ENCODE results near the gene MLYCD.
"Not testable (repeated sequence)": the region's sequence is repeated elsewhere in the genome, so short reads cannot be mapped to it uniquely, and the experiment has no call there.

The MLYCD gene

DNA sequence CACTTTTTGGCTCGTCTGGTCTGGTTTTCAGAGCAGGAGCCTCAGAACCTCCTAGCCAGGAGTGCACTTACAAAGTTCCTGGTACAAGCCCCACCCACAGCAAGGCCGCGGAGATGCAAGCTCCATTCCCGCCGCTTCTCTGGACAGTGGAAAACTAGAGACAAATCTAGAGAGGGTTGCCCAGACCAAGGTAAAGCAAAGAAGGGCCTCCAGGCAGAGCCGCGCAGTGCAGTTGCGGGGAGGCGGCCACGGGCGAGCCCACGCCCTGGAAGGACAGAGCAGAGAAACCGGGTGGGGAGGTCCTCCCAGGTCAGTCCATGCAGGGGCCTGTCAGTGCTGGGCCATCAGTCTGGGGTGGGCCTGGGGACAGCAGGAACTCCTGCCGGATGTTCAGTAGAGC is 43.2 kb downstream of the MLYCD start:
- DNase-seq: no peak

DNA sequence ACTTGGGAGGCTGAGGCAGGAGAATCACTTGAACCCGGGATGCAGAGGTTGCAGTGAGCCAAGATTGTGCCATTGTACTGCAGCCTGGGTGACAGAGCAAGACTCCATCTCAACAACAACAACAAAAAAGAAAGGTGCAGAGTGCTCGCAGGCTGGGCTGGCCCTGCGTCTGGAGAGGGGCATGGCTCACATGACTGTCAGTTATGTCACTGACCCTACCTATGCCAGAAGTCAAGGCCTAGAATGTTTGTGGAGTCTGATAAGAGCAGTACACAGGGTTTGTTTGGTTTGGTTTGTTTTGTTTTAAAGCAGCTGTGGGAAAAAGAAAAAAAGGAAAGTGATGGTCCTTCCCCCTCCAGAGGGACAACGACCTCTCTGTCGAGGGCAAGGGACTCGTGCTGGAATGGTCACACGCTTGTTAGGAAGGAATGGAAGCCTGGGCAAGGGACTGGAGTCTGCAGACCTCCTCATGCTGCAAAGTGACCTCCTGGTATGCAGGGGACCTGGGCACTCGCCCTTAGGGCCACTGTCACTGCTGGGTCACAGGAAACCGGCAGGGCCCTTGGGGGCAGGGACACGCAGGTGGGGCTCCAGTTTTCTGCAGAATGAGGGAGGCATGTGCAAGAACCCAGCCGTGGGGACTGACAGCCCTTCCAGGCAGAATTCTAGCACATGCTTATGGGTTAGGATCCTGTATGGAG is 44.0 kb downstream of the MLYCD start:
- no peak for DNase-seq

GRCh38 chr16:83943516-83944050 is 44.7 kb downstream of the MLYCD start:
- DNase-seq: no peak

GRCh38 chr16:83945587-83945986 is 46.7 kb downstream of the MLYCD start:
- no peak for DNase-seq

GRCh38 chr16:83946154-83946780 is 47.4 kb downstream of the MLYCD start:
- no peak for DNase-seq

- DNase-seq: no peak
Measured at GRCh38 chr16:83946781-83947566, 48.1 kb downstream of the MLYCD start.

GRCh38 chr16:83947642-83948234 is 48.8 kb downstream of the MLYCD start:
- DNase-seq: no peak

DNA sequence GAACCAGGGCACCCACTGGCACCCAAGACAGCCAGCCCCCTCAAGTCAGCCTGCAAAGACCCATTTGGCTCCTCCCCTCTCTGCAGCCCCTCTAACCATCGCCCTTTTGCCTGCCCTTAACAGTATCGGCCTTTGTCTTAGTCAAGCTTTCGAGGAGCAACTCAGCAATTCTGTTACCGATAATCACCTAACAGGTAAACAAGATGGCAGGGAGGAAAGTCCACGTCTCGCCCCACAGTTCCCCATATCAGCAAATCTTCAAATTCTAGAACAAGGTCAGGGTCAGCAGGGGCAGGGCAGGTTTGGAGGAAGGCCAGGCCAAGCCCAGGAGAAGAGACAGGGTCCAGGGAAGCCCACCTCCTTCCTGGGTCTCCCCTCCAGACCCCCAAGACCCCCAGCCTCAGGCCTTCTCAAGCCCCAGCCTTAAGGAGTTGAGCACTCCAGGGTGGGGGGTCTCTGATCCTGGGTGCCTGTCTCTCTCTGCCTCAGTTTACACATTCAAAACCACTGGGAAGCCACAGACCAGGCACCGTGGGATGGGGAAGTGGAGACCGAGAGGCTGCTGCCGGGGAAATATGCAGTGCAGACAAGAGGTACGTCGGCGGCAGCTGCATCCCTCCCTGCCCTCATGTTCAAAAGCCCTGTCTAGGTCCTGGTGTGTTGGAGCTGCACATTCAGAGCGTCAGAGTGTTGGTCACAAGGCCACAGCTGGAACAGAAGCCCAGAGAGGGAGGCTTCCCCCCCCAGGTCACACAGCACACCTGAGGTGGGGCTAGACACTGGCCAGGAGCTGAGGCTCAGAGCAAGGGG is 50.2 kb downstream of the MLYCD start:
- DNase-seq: no peak

DNA sequence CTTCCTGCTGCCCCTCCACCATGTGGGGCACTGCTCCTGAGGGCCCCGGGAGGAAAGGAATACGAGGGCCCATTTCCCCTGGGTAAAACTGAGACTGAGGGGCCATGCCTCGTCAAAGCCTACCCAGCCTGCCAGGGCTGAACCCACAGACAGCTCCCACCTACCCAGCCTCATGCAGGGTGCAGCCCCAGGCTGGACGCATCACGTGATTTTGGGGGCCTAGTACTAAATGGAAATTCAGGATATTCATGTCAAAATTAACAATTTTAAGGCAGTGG is 50.7 kb downstream of the MLYCD start:
- DNase-seq: no peak

GRCh38 chr16:83950862-83951399 is 52.0 kb downstream of the MLYCD start:
- not testable (repeated sequence) for DNase-seq

DNA sequence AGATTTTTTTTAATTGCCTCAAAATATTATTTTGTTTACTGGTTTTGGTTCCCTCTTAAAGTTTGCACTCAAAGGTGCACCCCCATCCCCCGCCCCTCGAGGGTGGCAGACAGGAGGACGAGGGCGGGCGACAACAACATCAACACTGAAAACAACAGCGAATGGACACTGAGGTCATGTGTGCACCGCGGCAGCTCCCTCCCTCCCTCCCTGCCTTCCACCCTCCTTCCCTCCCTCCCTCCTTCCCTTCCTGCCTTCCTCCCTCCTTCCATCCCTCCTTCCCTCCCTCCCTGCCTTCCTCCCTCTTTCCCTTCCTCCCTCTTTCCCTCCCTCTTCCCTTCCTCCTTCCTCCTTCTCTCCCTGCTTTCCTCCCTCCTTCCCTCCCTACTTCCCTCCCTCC is 52.6 kb downstream of the MLYCD start:
- DNase-seq: no peak

DNA sequence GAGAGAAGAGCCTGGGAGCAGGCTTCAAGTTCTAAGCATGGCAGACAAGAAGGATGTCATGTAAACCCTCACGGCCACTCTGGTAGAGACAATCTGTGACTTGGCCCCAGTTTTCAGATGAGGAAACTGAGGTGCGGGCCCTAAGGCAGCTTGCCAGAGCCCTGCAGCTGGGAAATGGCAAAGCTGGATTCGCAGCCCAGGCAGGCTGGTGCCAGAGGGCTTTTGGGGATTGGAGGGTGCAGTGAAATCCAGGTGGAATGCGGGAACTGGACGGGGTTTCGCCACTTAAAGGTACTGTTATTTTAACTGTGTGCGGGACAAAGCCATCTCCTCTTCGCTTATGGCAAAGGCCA is 53.6 kb downstream of the MLYCD start:
- DNase-seq: no peak

GRCh38 chr16:83952940-83953795 is 54.3 kb downstream of the MLYCD start, which contains the start of gene OSGIN1:
OSGIN1 (plus strand) TSS chr16:83953240; CDS start chr16:83957672, 4,432 bp downstream.
- DNase-seq: peak; percentile 38

- no peak for DNase-seq
Measured at GRCh38 chr16:83953796-83954576, 55.1 kb downstream of the MLYCD start.

DNA sequence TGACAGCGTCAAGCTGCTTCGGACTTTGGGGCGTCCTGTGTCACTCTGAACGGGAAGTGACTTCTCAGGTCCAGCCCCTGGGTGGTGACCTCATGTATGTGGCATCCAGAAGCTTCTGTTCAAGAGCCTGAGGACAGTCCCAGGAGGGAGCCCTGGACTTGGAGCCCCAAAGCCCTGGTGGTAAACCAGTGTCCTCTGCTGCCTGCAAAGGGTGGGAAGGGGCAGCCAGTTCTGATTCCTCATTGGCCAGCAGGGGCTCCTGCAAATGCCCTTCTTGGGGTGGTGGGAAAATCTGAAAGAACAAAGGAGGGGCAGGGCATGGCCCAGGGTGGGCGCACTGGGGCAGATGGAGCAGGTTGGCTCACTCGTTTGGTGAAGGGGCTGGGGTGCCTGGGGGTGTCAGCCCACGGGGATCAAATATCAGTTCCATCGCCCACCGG is 55.7 kb downstream of the MLYCD start:
- DNase-seq: no peak

- no peak for DNase-seq
Measured at GRCh38 chr16:83955218-83956130, 56.6 kb downstream of the MLYCD start.

DNA sequence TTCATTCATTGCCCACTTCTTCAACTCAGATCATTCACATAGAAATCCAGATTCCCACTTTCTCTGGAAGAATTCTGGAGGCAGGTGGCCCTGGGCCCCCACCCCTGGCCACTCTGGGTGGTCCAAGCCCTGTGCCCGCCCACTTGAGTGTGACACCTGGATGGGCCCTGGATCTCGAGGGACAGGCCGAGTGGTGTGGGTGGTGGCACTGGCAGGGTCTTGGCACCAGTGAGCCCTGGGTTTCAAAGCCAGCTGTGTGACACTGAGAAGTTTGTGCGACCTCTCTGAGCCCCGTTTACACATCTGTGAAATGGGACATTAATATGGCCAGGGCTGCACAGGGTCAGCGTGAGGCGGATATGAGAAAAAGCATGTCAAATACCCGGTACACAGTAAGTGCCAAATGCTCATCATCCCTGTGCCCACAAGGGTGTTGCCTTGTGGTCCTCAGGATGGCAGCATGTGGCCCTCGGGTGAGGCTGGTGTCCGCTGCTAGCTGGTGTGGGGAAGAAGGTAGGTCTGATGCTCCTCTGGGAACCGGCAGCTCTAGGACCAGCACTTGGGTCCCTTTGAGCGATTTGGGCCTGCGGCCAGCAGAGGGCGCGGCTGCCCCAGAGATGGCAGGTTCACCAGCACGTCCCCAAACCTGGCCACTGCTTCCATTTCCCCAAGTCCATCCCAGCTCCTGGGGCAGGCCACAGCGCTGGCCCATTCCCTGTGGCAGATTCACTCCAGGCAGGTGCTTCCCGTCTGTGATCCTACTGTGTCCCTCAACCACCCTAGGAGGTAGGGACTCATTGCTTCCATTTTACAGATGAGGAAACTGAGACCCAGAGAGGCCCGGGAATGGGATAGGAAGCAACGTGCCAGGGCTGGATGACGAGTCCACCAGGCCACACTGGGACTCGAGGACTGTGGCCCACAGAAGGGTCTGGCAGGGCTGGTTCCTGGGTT is 57.7 kb downstream of the MLYCD start:
- peak; percentile 48 for DNase-seq

- DNase-seq: no peak
Measured at GRCh38 chr16:83957296-83957855, 58.5 kb downstream of the MLYCD start.
